ENCODE data around the gene SLC45A3. TPM values are rescaled to one million over a fixed set of nuclear protein-coding genes. Genes with fewer than 3 reads are reported as not detected.

The SLC45A3 gene
- total and polyA plus RNA-seq, 2 of the 4 experiments (the other 2 are of a cell fraction): 1.4 to 2.5 TPM

- Histone ChIP-seq H3K9me3 (ENCODE audit: control insufficient read depth, insufficient read depth, low read length) (no peaks in the 10 kb centered on the region), H4K8ac (ENCODE audit: low read depth in 2 of 2, low read length in 2 of 2) (no peak overlapping the region), H3K27ac (ENCODE audit: insufficient read depth, low read length) (no peak overlapping the region), H2AK9ac (replicated peaks; ENCODE audit: low read depth, low read length, poor library complexity) (no peak overlapping the region), H2BK120ac (ENCODE audit: low read depth, low read length) (no peak overlapping the region), H2BK5ac (ENCODE audit: low read depth, low read length, poor library complexity, severe bottlenecking) (no peak overlapping the region), H2BK15ac (ENCODE audit: low read depth, low read length) (no peak overlapping the region), H3K4me1 (ENCODE audit: control insufficient read depth, insufficient read depth, low read length) (no peaks in the 10 kb centered on the region; the same call in 1 of the 2 replicates), H3K4me2 (ENCODE audit: low read depth, low read length) (no peak overlapping the region), H4K20me1 (ENCODE audit: insufficient read depth, low read length) (peaks cover 28% of the 10 kb centered on the region), H4K5ac (ENCODE audit: low read depth, low read length) (no peak overlapping the region), H3K4ac (ENCODE audit: low read depth, low read length) (no peak overlapping the region), H3K9me1 (ENCODE audit: insufficient read depth, low read length) (0 out of 2 replicates have a peak, but pooled peaks cover 5% of the 10 kb centered on the region), H3K4me3 (ENCODE audit: insufficient read depth, low read depth, low read length) (no peak overlapping the region), H3K27me3 (ENCODE audit: control insufficient read depth, insufficient read depth, low read length) (no peaks in the 10 kb centered on the region), H3K36me3 (ENCODE audit: control insufficient read depth, insufficient read depth, low read length) (peaks cover 23% of the 10 kb centered on the region), H3K23ac (ENCODE audit: low read depth, low read length) (no peak overlapping the region), H3K14ac (replicated peaks; ENCODE audit: low read depth, low read length) (no peak overlapping the region), H3K79me1 (ENCODE audit: low read depth in 1 of 2, low read length in 2 of 2) (peaks cover 15 to 44% of the 10 kb centered on the region in 2 experiments), H2BK20ac (ENCODE audit: low read depth, low read length) (no peak overlapping the region), H2AFZ (replicated peaks; ENCODE audit: low read length, poor library complexity) (no peak overlapping the region), H3K56ac (ENCODE audit: extremely low read depth, insufficient read depth, low read length) (no peak overlapping the region), H3K9ac (ENCODE audit: low read depth, low read length) (no peak overlapping the region), H3K18ac (ENCODE audit: low read depth, low read length) (no peak overlapping the region), H2AK5ac (ENCODE audit: low read depth, low read length) (no peak overlapping the region), H4K91ac (ENCODE audit: insufficient read depth, low read depth, low read length) (no peak overlapping the region)
- CTCF ChIA-PET: interaction anchor here (1.4 kb wide), 1 partner anchor 22 kb away, joined by 3 read pairs; no protein-coding TSS in a partner anchor
- DNase-seq (no peak), ATAC-seq (ENCODE audit: low read depth) (no peak)
- TF ChIP-seq RAD21 (IDR thresholded peaks at IDR 0.05; ENCODE audit: low read length) (no peak), RFX5 (IDR thresholded peaks at IDR 0.05; ENCODE audit: low read depth, low read length) (no peak), MXI1 (IDR thresholded peaks at IDR 0.05; ENCODE audit: borderline replicate concordance, low read depth, low read length) (no peak)
- TF ChIP-seq, protein P1, sequence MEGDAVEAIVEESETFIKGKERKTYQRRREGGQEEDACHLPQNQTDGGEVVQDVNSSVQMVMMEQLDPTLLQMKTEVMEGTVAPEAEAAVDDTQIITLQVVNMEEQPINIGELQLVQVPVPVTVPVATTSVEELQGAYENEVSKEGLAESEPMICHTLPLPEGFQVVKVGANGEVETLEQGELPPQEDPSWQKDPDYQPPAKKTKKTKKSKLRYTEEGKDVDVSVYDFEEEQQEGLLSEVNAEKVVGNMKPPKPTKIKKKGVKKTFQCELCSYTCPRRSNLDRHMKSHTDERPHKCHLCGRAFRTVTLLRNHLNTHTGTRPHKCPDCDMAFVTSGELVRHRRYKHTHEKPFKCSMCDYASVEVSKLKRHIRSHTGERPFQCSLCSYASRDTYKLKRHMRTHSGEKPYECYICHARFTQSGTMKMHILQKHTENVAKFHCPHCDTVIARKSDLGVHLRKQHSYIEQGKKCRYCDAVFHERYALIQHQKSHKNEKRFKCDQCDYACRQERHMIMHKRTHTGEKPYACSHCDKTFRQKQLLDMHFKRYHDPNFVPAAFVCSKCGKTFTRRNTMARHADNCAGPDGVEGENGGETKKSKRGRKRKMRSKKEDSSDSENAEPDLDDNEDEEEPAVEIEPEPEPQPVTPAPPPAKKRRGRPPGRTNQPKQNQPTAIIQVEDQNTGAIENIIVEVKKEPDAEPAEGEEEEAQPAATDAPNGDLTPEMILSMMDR (conservative IDR thresholded peaks at IDR 0.05; ENCODE audit: low read depth, low read length): no peak
- intact Hi-C loops (cut with micrococcal nuclease) (no loop called here), in situ Hi-C loops (cut with MboI; ENCODE audit: low sequenced_read_pairs) (no loop called here), dilution Hi-C loops (cut with HindIII; ENCODE audit: low sequenced_read_pairs, unreplicated experiment) (no loop called here)
- no TSS peak for BruUV-seq (replicated peaks)
- POLR2A ChIA-PET (ENCODE audit: unreplicated experiment): no interaction called here
- no CpG with 5 or more reads among the region's 4 CpGs for WGBS, 2 experiments (ENCODE audit: extremely low coverage in 2 of 2, insufficient read length in 1 of 2)
Observed at GRCh38 chr1:205726619-205727125, 46.4 kb upstream of the SLC45A3 start.

All from IMR-90 (cell line).